A673 (cell line): Measurements from ENCODE around the gene PRRC2A. TPM values are rescaled to one million over a fixed set of nuclear protein-coding genes. Genes with fewer than 3 reads are reported as not detected.

Source experiments
- BruUV-seq: library from RNA; stranded (reverse); fragments of 400-500 nt; replicated peaks from 2 replicates; lab custom pipeline; 2021; lab: Mats Ljungman, UMichigan
- CTCF ChIA-PET: fragments of 300-600 bp; sonication (Branson Sonifier 250); formaldehyde crosslinking; loops from one replicate; lab custom pipeline; 2022; ENCODE audit warnings: antibody characterized with exemption; lab: Charles Lee
- POLR2A ChIA-PET: fragments of 300-600 bp; sonication (Branson Sonifier 250); formaldehyde crosslinking; loops from one replicate; lab custom pipeline; 2022; ENCODE audit warnings: antibody characterized with exemption; ENCODE audit not compliant: low non-redundant PET; lab: Charles Lee
- DNase-seq: peaks from one replicate; pipeline ENCODE4 v3.0.0-alpha.2; 2015; ENCODE audit warnings: low spot score
- H3K27ac ChIP-seq: fragments of 200-600 bp; sonication (generic); 2 replicates; pipeline ENCODE4 v1.5.1; 2016; ENCODE audit warnings: mixed run types, low read depth, mild to moderate bottlenecking, mixed read lengths, antibody characterized with exemption, low read length; ENCODE audit not compliant: poor library complexity, severe bottlenecking
- H3K27me3 ChIP-seq: fragments of 200-600 bp; sonication (generic); replicated peaks from 2 replicates; pipeline ENCODE4 v1.6.1; 2017; ENCODE audit warnings: mixed run types, low read depth, mild to moderate bottlenecking, mixed read lengths, antibody characterized with exemption, low read length; ENCODE audit not compliant: insufficient read depth, poor library complexity
- H3K36me3 ChIP-seq: fragments of 200-600 bp; sonication (generic); 2 replicates; pipeline ENCODE4 v1.6.1; 2016; ENCODE audit warnings: mixed run types, mild to moderate bottlenecking, mixed read lengths, antibody characterized with exemption, low read length; ENCODE audit not compliant: insufficient read depth, poor library complexity, severe bottlenecking
- H3K4me1 ChIP-seq: fragments of 200-600 bp; sonication (generic); 2 replicates; pipeline ENCODE4 v1.6.1; 2017; ENCODE audit warnings: mixed run types, mild to moderate bottlenecking, mixed read lengths, antibody characterized with exemption, low read length; ENCODE audit not compliant: insufficient read depth, poor library complexity, severe bottlenecking
- H3K4me3 ChIP-seq: fragments of 200-600 bp; sonication (generic); 2 replicates; pipeline ENCODE4 v1.5.1; 2016; ENCODE audit warnings: low read depth, mixed run types, mild to moderate bottlenecking, mixed read lengths, low read length; ENCODE audit not compliant: poor library complexity, severe bottlenecking
- H3K9me3 ChIP-seq: fragments of 200-600 bp; sonication (generic); 2 replicates; pipeline ENCODE4 v1.6.1; 2016; ENCODE audit warnings: mixed run types, low read depth, mild to moderate bottlenecking, mixed read lengths, antibody characterized with exemption, low read length; ENCODE audit not compliant: poor library complexity, severe bottlenecking
- CTCF ChIP-seq: fragments of 300-800, 200-600 bp; sonication (generic); conservative IDR thresholded peaks from 2 replicates; pipeline ENCODE4 v1.5.1; 2017; ENCODE audit warnings: low read depth, mild to moderate bottlenecking, antibody characterized with exemption, low read length, moderate library complexity, mixed read lengths
- EZH2 ChIP-seq: fragments of 200-600 bp; sonication (generic); IDR thresholded peaks from 2 replicates; pipeline ENCODE4 v1.6.1; 2017; ENCODE audit warnings: borderline replicate concordance, low read depth, mild to moderate bottlenecking, mixed read lengths, antibody characterized with exemption, low read length; ENCODE audit not compliant: poor library complexity, severe bottlenecking
- intact Hi-C: fragments of 100-400 bp; cut with micrococcal nuclease; formaldehyde crosslinking; loops from one replicate; pipeline ENCODE4 v1.10.0; 2022; ENCODE audit not compliant: unreplicated experiment
- total RNA-seq: library from RNA; stranded (reverse); gene quantifications from 2 replicates; pipeline ENCODE4 v1.2.3, GENCODE V29; 2021

The PRRC2A gene
- total RNA-seq, 1 experiment from 2014 or later: 289 TPM

GRCh38 chr6:31619805-31620585 lies 520 bp upstream of the PRRC2A start:
- Histone ChIP-seq H3K27me3 (no peaks in the 10 kb centered on the region), H3K4me3 (peak overlapping the region; percentile 76), H3K9me3 (no peaks in the 10 kb centered on the region), H3K27ac (peak overlapping the region; percentile 99), H3K4me1 (peaks cover 18% of the 10 kb centered on the region), H3K36me3 (peaks cover 35% of the 10 kb centered on the region)
- TSS peak; percentile 96 for BruUV-seq
- TF ChIP-seq EZH2 (no peak), CTCF (no peak)
- intact Hi-C loops: loop anchor here (5.0 kb wide), 1 partner anchor 42 kb away; the partner anchor contains the start of genes C6orf47 and GPANK1
- peak; percentile 100 for DNase-seq
- POLR2A ChIA-PET: interaction anchor here (0.6 kb wide), 2 partner anchors 85 to 1575 kb away, joined by 3 read pairs; no protein-coding TSS in a partner anchor
- CTCF ChIA-PET: interaction anchor here (0.7 kb wide), 1 partner anchor 43 kb away, joined by 7 read pairs; no protein-coding TSS in a partner anchor

GRCh38 chr6:31621320-31621939 lies 915 bp downstream of the PRRC2A start:
- Histone ChIP-seq H3K4me3 (peak overlapping the region; percentile 76), H3K27me3 (no peaks in the 10 kb centered on the region), H3K9me3 (no peaks in the 10 kb centered on the region), H3K4me1 (peaks cover 11% of the 10 kb centered on the region), H3K36me3 (peaks cover 50% of the 10 kb centered on the region), H3K27ac (peak overlapping the region; percentile 99)
- DNase-seq: no peak
- intact Hi-C loops: loop anchor here (5.0 kb wide), 1 partner anchor 41 kb away; the partner anchor contains the start of genes C6orf47 and GPANK1
- BruUV-seq: TSS peak; percentile 68
- ChIA-PET CTCF (no interaction called here), POLR2A (no interaction called here)
- TF ChIP-seq CTCF: no peak
- no peak for TF ChIP-seq EZH2

GRCh38 chr6:31621991-31622390 lies 1.5 kb downstream of the PRRC2A start:
- TF ChIP-seq CTCF (no peak), EZH2 (no peak)
- H3K36me3 ChIP-seq: peaks cover 55% of the 10 kb centered on the region
- BruUV-seq: no TSS peak
- H3K27ac ChIP-seq: peak overlapping the region; percentile 99
- peaks cover 11% of the 10 kb centered on the region for H3K4me1 ChIP-seq
- no peak for DNase-seq
- no peaks in the 10 kb centered on the region for H3K27me3 ChIP-seq
- intact Hi-C loops: loop anchor here (5.0 kb wide), 1 partner anchor 40 kb away; the partner anchor contains the start of genes C6orf47 and GPANK1
- POLR2A ChIA-PET: no interaction called here
- CTCF ChIA-PET: no interaction called here
- no peaks in the 10 kb centered on the region for H3K9me3 ChIP-seq
- peak overlapping the region; percentile 76 for H3K4me3 ChIP-seq
